OCI-LY3 (cell line): ENCODE data around the gene BHLHE23.

Experiments
- EZH2phosphoT487 ChIP-seq: fragments of 200-600 bp; shearing (Covaris generic); IDR thresholded peaks from 2 replicates; pipeline ENCODE4 v1.6.1; 2018; ENCODE audit warnings: antibody characterized with exemption, mixed run types, low read depth
- TF ChIP-seq, protein P1 (sequence below): fragments of 200-600, 300-600 bp; sonication (generic); IDR thresholded peaks from 2 replicates; pipeline ENCODE4 v1.5.1; 2014; ENCODE audit warnings: antibody characterized with exemption, low read length, low read depth

DNA sequence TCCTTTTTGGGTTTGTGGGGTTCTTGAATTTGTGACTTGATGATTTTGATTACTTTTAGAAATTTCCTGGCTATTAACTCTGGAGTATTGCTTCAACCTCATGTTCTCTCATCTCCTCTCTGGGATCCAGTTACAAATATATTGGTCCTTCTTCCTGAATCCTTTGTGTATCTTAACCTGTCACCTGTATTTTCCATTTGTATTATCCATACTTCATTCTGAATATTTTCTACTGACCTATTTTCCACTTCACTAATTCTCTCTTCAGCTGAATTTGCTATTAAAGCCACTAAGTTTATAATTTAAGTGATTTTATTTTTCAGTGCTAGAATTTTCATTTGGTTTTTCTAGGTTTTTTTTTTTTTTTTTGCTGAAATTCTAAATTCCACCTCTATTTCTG lies 6.4 kb upstream of the BHLHE23 start:
- TF ChIP-seq, protein P1, sequence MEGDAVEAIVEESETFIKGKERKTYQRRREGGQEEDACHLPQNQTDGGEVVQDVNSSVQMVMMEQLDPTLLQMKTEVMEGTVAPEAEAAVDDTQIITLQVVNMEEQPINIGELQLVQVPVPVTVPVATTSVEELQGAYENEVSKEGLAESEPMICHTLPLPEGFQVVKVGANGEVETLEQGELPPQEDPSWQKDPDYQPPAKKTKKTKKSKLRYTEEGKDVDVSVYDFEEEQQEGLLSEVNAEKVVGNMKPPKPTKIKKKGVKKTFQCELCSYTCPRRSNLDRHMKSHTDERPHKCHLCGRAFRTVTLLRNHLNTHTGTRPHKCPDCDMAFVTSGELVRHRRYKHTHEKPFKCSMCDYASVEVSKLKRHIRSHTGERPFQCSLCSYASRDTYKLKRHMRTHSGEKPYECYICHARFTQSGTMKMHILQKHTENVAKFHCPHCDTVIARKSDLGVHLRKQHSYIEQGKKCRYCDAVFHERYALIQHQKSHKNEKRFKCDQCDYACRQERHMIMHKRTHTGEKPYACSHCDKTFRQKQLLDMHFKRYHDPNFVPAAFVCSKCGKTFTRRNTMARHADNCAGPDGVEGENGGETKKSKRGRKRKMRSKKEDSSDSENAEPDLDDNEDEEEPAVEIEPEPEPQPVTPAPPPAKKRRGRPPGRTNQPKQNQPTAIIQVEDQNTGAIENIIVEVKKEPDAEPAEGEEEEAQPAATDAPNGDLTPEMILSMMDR, result no peak
- no peak for TF ChIP-seq EZH2phosphoT487
